ENCODE measurements around the gene MRPS11. TPM values are rescaled to one million over a fixed set of nuclear protein-coding genes. Genes with fewer than 3 reads are reported as not detected.
A peak's percentile ranks its signal among the peaks of the same experiment; 100 is the strongest.

The MRPS11 gene
- total RNA-seq (26.4 and 28.5 TPM in 2 replicates), polyA plus RNA-seq (67.8 and 75.0 TPM in 2 replicates)

- H3K27ac ChIP-seq, result peak within 1 kb of the TSS; percentile 81
- H3K4me1 ChIP-seq (ENCODE audit: insufficient read depth), result peaks cover 14% of the 10 kb centered on the region
- H3K4me3 ChIP-seq, result peak within 1 kb of the TSS; percentile 55
- peak within 1 kb of the TSS; percentile 30 for H2AFZ ChIP-seq
- no peaks in the 10 kb centered on the region for H3K36me3 ChIP-seq (replicated peaks; ENCODE audit: insufficient read depth, low read depth)
- 2% methylated on average over 55 of the region's 55 CpGs for WGBS (ENCODE audit: low lambda C conversion rate, missing lambda C conversion rate)
- peak; percentile 94 for DNase-seq (ENCODE audit: low spot score)
- peaks cover 28% of the 10 kb centered on the region for H3K79me2 ChIP-seq
- no peaks in the 10 kb centered on the region for H3K9me3 ChIP-seq (ENCODE audit: low read depth)
- TF ChIP-seq, protein P1, sequence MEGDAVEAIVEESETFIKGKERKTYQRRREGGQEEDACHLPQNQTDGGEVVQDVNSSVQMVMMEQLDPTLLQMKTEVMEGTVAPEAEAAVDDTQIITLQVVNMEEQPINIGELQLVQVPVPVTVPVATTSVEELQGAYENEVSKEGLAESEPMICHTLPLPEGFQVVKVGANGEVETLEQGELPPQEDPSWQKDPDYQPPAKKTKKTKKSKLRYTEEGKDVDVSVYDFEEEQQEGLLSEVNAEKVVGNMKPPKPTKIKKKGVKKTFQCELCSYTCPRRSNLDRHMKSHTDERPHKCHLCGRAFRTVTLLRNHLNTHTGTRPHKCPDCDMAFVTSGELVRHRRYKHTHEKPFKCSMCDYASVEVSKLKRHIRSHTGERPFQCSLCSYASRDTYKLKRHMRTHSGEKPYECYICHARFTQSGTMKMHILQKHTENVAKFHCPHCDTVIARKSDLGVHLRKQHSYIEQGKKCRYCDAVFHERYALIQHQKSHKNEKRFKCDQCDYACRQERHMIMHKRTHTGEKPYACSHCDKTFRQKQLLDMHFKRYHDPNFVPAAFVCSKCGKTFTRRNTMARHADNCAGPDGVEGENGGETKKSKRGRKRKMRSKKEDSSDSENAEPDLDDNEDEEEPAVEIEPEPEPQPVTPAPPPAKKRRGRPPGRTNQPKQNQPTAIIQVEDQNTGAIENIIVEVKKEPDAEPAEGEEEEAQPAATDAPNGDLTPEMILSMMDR (IDR thresholded peaks at IDR 0.05; ENCODE audit: poor library complexity), result no peak
- TF ChIP-seq EZH2 (IDR thresholded peaks at IDR 0.05; ENCODE audit: borderline replicate concordance) (no peak), EZH2phosphoT487 (IDR thresholded peaks at IDR 0.05; ENCODE audit: low read depth, severe bottlenecking, unreplicated experiment) (no peak)
- H3K27me3 ChIP-seq, result no peaks in the 10 kb centered on the region
- no peaks in the 10 kb centered on the region for H4K20me1 ChIP-seq (ENCODE audit: insufficient read depth, poor library complexity, severe bottlenecking)
- peak within 1 kb of the TSS; percentile 92 for H3K4me2 ChIP-seq
- H3K9me2 ChIP-seq (replicated peaks; ENCODE audit: insufficient read depth), result no peaks in the 10 kb centered on the region
These were observed at the start of gene MRPS11, which contains the start of gene MRPL46 for GRCh38 chr15:88467073-88467934. Gene MRPS11, plus strand, starts transcription at chr15:88467708. Its CDS starts 10 bp downstream, at chr15:88467718. Gene MRPL46, minus strand, starts transcription at chr15:88467388. Its CDS starts 11 bp downstream, at chr15:88467377.

DNA sequence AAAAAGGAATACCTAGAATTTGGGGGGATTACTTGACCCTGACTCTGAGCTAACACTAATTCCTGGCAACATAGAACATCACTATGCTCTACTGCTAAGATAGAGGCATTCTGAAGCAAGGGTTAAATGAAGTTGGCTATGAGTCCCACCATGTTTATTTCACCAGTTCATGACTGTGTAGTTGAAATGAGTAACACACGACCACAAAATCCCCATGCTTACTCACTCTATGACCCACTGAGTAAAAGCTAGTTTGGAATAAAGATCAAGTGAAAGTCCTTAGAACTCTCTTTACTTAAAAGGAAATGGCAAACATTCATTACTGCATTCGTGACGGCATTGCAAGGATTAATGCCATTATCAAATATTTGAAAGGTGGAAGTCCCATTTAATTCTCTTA is 47.7 kb upstream of the MRPS11 start:
- no peaks in the 10 kb centered on the region for H3K27me3 ChIP-seq
- H3K36me3 ChIP-seq (replicated peaks; ENCODE audit: insufficient read depth, low read depth), result no peaks in the 10 kb centered on the region
- no peaks in the 10 kb centered on the region for H4K20me1 ChIP-seq (ENCODE audit: insufficient read depth, poor library complexity, severe bottlenecking)
- no peaks in the 10 kb centered on the region for H3K9me3 ChIP-seq (ENCODE audit: low read depth)
- no peaks in the 10 kb centered on the region for H3K79me2 ChIP-seq
- no peaks in the 10 kb centered on the region for H3K4me1 ChIP-seq (ENCODE audit: insufficient read depth)
- no peak overlapping the region for H3K27ac ChIP-seq
- TF ChIP-seq EZH2phosphoT487 (IDR thresholded peaks at IDR 0.05; ENCODE audit: low read depth, severe bottlenecking, unreplicated experiment) (no peak), EZH2 (IDR thresholded peaks at IDR 0.05; ENCODE audit: borderline replicate concordance) (no peak)
- TF ChIP-seq, protein P1 (IDR thresholded peaks at IDR 0.05; ENCODE audit: poor library complexity), result no peak
- no peak for DNase-seq (ENCODE audit: low spot score)
- H3K4me3 ChIP-seq, result no peak overlapping the region
- H2AFZ ChIP-seq, result no peak overlapping the region
- WGBS (ENCODE audit: low lambda C conversion rate, missing lambda C conversion rate), result 53% methylated on average over 3 of the region's 3 CpGs
- H3K9me2 ChIP-seq (replicated peaks; ENCODE audit: insufficient read depth), result no peaks in the 10 kb centered on the region
- no peak overlapping the region for H3K4me2 ChIP-seq

DNA sequence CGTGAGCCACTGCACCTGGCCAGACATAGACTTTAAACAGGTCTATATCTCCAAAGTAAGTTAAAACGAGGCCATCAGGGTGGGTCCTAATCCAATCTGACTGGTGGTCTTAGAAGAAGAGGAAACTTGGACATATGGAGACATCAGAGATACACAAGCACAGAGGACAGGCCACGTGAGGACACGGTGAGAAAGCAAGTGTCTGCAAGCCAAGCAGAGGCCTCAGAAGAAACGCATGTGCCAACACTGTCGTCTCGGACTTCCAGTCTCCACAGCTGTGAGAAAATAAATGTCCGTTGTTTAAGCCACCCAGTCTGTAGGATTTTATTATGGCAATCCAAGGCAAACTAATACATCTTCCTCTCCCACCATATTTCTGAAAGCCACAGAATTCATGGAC is 44.2 kb upstream of the MRPS11 start:
- no peak for DNase-seq (ENCODE audit: low spot score)
- Histone ChIP-seq H3K4me1 (ENCODE audit: insufficient read depth) (no peaks in the 10 kb centered on the region), H3K9me2 (replicated peaks; ENCODE audit: insufficient read depth) (no peaks in the 10 kb centered on the region), H3K4me3 (no peak overlapping the region), H3K79me2 (no peaks in the 10 kb centered on the region), H4K20me1 (ENCODE audit: insufficient read depth, poor library complexity, severe bottlenecking) (no peaks in the 10 kb centered on the region), H3K27me3 (peaks cover 13% of the 10 kb centered on the region), H3K4me2 (no peak overlapping the region), H3K9me3 (ENCODE audit: low read depth) (no peaks in the 10 kb centered on the region), H3K27ac (no peak overlapping the region), H3K36me3 (replicated peaks; ENCODE audit: insufficient read depth, low read depth) (no peaks in the 10 kb centered on the region), H2AFZ (no peak overlapping the region)
- WGBS (ENCODE audit: low lambda C conversion rate, missing lambda C conversion rate), result 88% methylated on average over 8 of the region's 8 CpGs
- no peak for TF ChIP-seq EZH2 (IDR thresholded peaks at IDR 0.05; ENCODE audit: borderline replicate concordance)
- TF ChIP-seq, protein P1 (IDR thresholded peaks at IDR 0.05; ENCODE audit: poor library complexity), result no peak
- TF ChIP-seq EZH2phosphoT487 (IDR thresholded peaks at IDR 0.05; ENCODE audit: low read depth, severe bottlenecking, unreplicated experiment), result no peak
